K562 (cell line): ENCODE data around the gene TEPSIN. TPM values are rescaled to one million over a fixed set of nuclear protein-coding genes. Genes with fewer than 3 reads are reported as not detected.

Experiments used
- C11orf30 ChIP-seq: fragments of 450-650 bp; IDR thresholded peaks from 2 replicates; pipeline ENCODE4 v1.6.1; 2016; ENCODE audit warnings: low read depth, mild to moderate bottlenecking
- CHAMP1 ChIP-seq: fragments of 450-650 bp; IDR thresholded peaks from 2 replicates; pipeline ENCODE4 v1.6.1; 2016; ENCODE audit warnings: mild to moderate bottlenecking
- HDAC1 ChIP-seq, 2 experiments: fragments of 450-650 bp; IDR thresholded peaks; 2 replicates each; pipeline ENCODE4 v1.6.1; 2016 to 2017; ENCODE audit warnings: inconsistent platforms in 1 of 2, mild to moderate bottlenecking in 1 of 2, moderate library complexity in 1 of 2
- HDAC2 ChIP-seq: fragments of 450-650 bp; IDR thresholded peaks from 2 replicates; pipeline ENCODE4 v1.6.1; 2016; ENCODE audit warnings: mild to moderate bottlenecking
- ILF3 ChIP-seq: fragments of 450-650 bp; IDR thresholded peaks from 2 replicates; pipeline ENCODE4 v1.6.1; 2018; ENCODE audit warnings: antibody characterized with exemption, mild to moderate bottlenecking, moderate library complexity, borderline replicate concordance
- KDM1A ChIP-seq, 2 experiments: fragments of 450-650 bp; IDR thresholded peaks; 2 replicates each; pipeline ENCODE4 v1.6.1; 2016; ENCODE audit warnings: mild to moderate bottlenecking in 2 of 2
- KHSRP ChIP-seq: fragments of 450-650 bp; IDR thresholded peaks from 2 replicates; pipeline ENCODE4 v1.6.1; 2017
- MAZ ChIP-seq, 2 experiments: fragments of 450-650 bp in 1 of 2; sonication (generic) in 1 of 2; formaldehyde crosslinking; IDR thresholded peaks in 1 of 2; conservative IDR thresholded peaks in 1 of 2; 2 replicates each; pipeline versions ENCODE4 v1.4.0 to v1.5.0; 2020; ENCODE audit warnings: mild to moderate bottlenecking in 1 of 2, missing genetic modification reagents in 1 of 2
- OTX1 ChIP-seq: fragments of 450-650 bp; formaldehyde crosslinking; IDR thresholded peaks from 2 replicates; pipeline ENCODE4 v1.4.0; 2022; ENCODE audit warnings: mild to moderate bottlenecking
- ZEB2 ChIP-seq: fragments of 450-650 bp; IDR thresholded peaks from 2 replicates; pipeline ENCODE4 v1.6.1; 2016
- ZFP36 ChIP-seq: fragments of 150-350 bp; IDR thresholded peaks from 2 replicates; pipeline ENCODE4 v1.6.1; 2018; ENCODE audit warnings: low read length, low read depth; ENCODE audit not compliant: partially characterized antibody
- ZNF174 ChIP-seq: fragments of 250-450 bp; sonication (Bioruptor Pico); IDR thresholded peaks from 2 replicates; pipeline ENCODE4 v1.4.0; 2020; ENCODE audit warnings: mild to moderate bottlenecking
- ZNF217 ChIP-seq: sonication (generic); formaldehyde crosslinking; IDR thresholded peaks from 2 replicates; pipeline ENCODE4 v1.8.0; 2022; ENCODE audit warnings: mild to moderate bottlenecking, missing genetic modification reagents
- ZNF263 ChIP-seq: sonication (generic); formaldehyde crosslinking; IDR thresholded peaks from 2 replicates; pipeline ENCODE4 v1.8.0; 2022; ENCODE audit warnings: mild to moderate bottlenecking, missing genetic modification reagents, borderline replicate concordance
- ZNF316 ChIP-seq: fragments of 450-650 bp; IDR thresholded peaks from 2 replicates; pipeline ENCODE4 v1.6.1; 2016
- ZNF780A ChIP-seq: fragments of 250-450 bp; sonication (Bioruptor Pico); IDR thresholded peaks from 2 replicates; pipeline ENCODE4 v1.5.0; 2021; ENCODE audit warnings: mild to moderate bottlenecking
- polyA plus RNA-seq, 8 experiments: library from polyadenylated mRNA; depleted of rRNA in 4 of 8; stranded (reverse) in 5 of 8; unstranded in 3 of 8; fragments of >200 nt; fragmentation: Nextera tagmentation in 2 of 8; fragmentation: Illumina TruSeq in 1 of 8; extraction: Ambion mirVana in 2 of 8; extraction: Trizol in 1 of 8; gene quantifications; 2 replicates each; pipeline versions ENCODE4 v1.2.1 to v1.2.3, GENCODE V29; 2011 to 2014; ENCODE audit warnings: inconsistent platforms in 1 of 8, missing spikeins in 1 of 8
- total RNA-seq, 7 experiments: library from RNA; depleted of rRNA in 6 of 7; stranded (reverse); fragments of >200 nt in 6 of 7; fragmentation: Illumina TruSeq in 2 of 7; extraction: Trizol in 2 of 7; gene quantifications; 2 replicates each; pipeline versions ENCODE4 v1.2.1 to v1.2.3, GENCODE V29; 2011 to 2021; ENCODE audit warnings: low replicate concordance in 1 of 7
- TF ChIP-seq, protein P1 (sequence below), 2 experiments: fragments of 450-650 bp; IDR thresholded peaks; 2 replicates each; pipeline ENCODE4 v1.6.1; 2016
- TF ChIP-seq, protein P2 (sequence below): fragments of 450-650 bp; formaldehyde crosslinking; IDR thresholded peaks from 2 replicates; pipeline ENCODE4 v1.4.0; 2022; ENCODE audit warnings: missing genetic modification characterization
- TF ChIP-seq, protein P3 (sequence below): fragments of 450-650 bp; IDR thresholded peaks from 2 replicates; pipeline ENCODE4 v1.6.1; 2017; ENCODE audit warnings: antibody characterized with exemption
- TF ChIP-seq, protein P4 (sequence below), 2 experiments: fragments of 450-650 bp in 1 of 2; sonication (generic) in 1 of 2; formaldehyde crosslinking in 1 of 2; IDR thresholded peaks in 1 of 2; conservative IDR thresholded peaks in 1 of 2; 2 replicates each; pipeline versions ENCODE4 v1.6.1 to v1.8.1; 2016 to 2023; ENCODE audit warnings: mild to moderate bottlenecking in 2 of 2, moderate library complexity in 2 of 2, inconsistent platforms in 1 of 2, missing genetic modification reagents in 1 of 2

TEPSIN gene
- total and polyA plus RNA-seq, 9 of the 15 experiments (the other 6 are each of a cell fraction or from before 2014, with no cell fraction given): 0.80 to 29.8 (median 5.3) TPM

GRCh38 chr17:81253358-81254131 lies 14.7 kb upstream of the TEPSIN start (continued):
- TF ChIP-seq ZNF174 (CRISPR knock-in tag) (no peak), ZNF263 (CRISPR knock-in tag) (0 out of 2 replicates have a peak, but pooled peaks have one; percentile 25), CHAMP1 (no peak), ZNF316 (peak; percentile 28; the same call in 1 of the 2 replicates), OTX1 (CRISPR knock-in tag) (peak; percentile 44; the same call in 1 of the 2 replicates), ZEB2 (peak; percentile 77), MAZ (CRISPR knock-in tag; conservative IDR thresholded peaks at IDR 0.05 in 1 of 2, IDR thresholded peaks at IDR 0.05 in 1 of 2) (no peak), KDM1A (IDR thresholded peaks at IDR 0.05) (peak; percentile 98), HDAC2 (peak; percentile 91), HDAC1 (IDR thresholded peaks at IDR 0.05) (peak; percentile 42 to 97; a peak in 2 of 4 replicates), ZFP36 (no peak), C11orf30 (no peak), KHSRP (peak; percentile 19; the same call in 1 of the 2 replicates), ZNF780A (CRISPR knock-in tag) (no peak), ZNF217 (CRISPR knock-in tag) (no peak), ILF3 (no peak)
- TF ChIP-seq, protein P1, sequence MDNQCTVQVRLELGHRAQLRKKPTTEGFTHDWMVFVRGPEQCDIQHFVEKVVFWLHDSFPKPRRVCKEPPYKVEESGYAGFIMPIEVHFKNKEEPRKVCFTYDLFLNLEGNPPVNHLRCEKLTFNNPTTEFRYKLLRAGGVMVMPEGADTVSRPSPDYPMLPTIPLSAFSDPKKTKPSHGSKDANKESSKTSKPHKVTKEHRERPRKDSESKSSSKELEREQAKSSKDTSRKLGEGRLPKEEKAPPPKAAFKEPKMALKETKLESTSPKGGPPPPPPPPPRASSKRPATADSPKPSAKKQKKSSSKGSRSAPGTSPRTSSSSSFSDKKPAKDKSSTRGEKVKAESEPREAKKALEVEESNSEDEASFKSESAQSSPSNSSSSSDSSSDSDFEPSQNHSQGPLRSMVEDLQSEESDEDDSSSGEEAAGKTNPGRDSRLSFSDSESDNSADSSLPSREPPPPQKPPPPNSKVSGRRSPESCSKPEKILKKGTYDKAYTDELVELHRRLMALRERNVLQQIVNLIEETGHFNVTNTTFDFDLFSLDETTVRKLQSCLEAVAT (IDR thresholded peaks at IDR 0.05): peak; percentile 70 to 76; a peak in 1 of 4 replicates
- TF ChIP-seq, protein P2, sequence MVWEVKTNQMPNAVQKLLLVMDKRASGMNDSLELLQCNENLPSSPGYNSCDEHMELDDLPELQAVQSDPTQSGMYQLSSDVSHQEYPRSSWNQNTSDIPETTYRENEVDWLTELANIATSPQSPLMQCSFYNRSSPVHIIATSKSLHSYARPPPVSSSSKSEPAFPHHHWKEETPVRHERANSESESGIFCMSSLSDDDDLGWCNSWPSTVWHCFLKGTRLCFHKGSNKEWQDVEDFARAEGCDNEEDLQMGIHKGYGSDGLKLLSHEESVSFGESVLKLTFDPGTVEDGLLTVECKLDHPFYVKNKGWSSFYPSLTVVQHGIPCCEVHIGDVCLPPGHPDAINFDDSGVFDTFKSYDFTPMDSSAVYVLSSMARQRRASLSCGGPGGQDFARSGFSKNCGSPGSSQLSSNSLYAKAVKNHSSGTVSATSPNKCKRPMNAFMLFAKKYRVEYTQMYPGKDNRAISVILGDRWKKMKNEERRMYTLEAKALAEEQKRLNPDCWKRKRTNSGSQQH (CRISPR knock-in tag): peak; percentile 86
- TF ChIP-seq, protein P3, sequence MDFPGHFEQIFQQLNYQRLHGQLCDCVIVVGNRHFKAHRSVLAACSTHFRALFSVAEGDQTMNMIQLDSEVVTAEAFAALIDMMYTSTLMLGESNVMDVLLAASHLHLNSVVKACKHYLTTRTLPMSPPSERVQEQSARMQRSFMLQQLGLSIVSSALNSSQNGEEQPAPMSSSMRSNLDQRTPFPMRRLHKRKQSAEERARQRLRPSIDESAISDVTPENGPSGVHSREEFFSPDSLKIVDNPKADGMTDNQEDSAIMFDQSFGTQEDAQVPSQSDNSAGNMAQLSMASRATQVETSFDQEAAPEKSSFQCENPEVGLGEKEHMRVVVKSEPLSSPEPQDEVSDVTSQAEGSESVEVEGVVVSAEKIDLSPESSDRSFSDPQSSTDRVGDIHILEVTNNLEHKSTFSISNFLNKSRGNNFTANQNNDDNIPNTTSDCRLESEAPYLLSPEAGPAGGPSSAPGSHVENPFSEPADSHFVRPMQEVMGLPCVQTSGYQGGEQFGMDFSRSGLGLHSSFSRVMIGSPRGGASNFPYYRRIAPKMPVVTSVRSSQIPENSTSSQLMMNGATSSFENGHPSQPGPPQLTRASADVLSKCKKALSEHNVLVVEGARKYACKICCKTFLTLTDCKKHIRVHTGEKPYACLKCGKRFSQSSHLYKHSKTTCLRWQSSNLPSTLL: peak; percentile 51; the same call in 1 of the 2 replicates
- TF ChIP-seq, protein P4, sequence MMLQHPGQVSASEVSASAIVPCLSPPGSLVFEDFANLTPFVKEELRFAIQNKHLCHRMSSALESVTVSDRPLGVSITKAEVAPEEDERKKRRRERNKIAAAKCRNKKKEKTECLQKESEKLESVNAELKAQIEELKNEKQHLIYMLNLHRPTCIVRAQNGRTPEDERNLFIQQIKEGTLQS (IDR thresholded peaks at IDR 0.05): peak; percentile 16; the same call in 1 of the 2 replicates
- TF ChIP-seq, protein P4 (CRISPR knock-in tag; conservative IDR thresholded peaks at IDR 0.05): no peak
